Stimulated activated CD4-positive, alpha-beta T cell treated with anti-CD3 and anti-CD28 coated beads, Interleukin-15, amount 100 ng/mL, for 1 hour (primary cell): Measurements from ENCODE around the gene IL20RB.
"Not testable (repeated sequence)": the region's sequence is repeated elsewhere in the genome, so short reads cannot be mapped to it uniquely, and the experiment has no call there.

Source experiments
- DNase-seq, 2 donors: peaks; one replicate each; pipeline ENCODE4 v3.0.0-alpha.2; 2020; ENCODE audit warnings: low read depth in 1 of 2, low spot score in 1 of 2

Gene IL20RB

GRCh38 chr3:136943436-136943835 is 14.3 kb upstream of the IL20RB start:
- no peak for DNase-seq

- DNase-seq: no peak
These were observed 10.8 kb upstream of the IL20RB start for GRCh38 chr3:136946978-136947377.

GRCh38 chr3:136947477-136947876 is 10.3 kb upstream of the IL20RB start:
- no peak for DNase-seq

- DNase-seq: no peak
These were observed 8.6 kb upstream of the IL20RB start for GRCh38 chr3:136949146-136949545.

GRCh38 chr3:136949708-136950107 is 8.1 kb upstream of the IL20RB start:
- DNase-seq: no peak

GRCh38 chr3:136950623-136951022 is 7.2 kb upstream of the IL20RB start:
- no peak for DNase-seq

- DNase-seq: no peak
These were observed 5.5 kb upstream of the IL20RB start for GRCh38 chr3:136952292-136952691.

GRCh38 chr3:136954251-136954650 is 3.5 kb upstream of the IL20RB start:
- DNase-seq: no peak

GRCh38 chr3:136954980-136955780 is 2.6 kb upstream of the IL20RB start:
- DNase-seq: no peak

GRCh38 chr3:136955813-136956212 is 2.0 kb upstream of the IL20RB start:
- DNase-seq: no peak

- DNase-seq: no peak
These were observed 812 bp upstream of the IL20RB start for GRCh38 chr3:136956971-136957370.

GRCh38 chr3:136958939-136959338 is 1.2 kb downstream of the IL20RB start:
- no peak for DNase-seq

GRCh38 chr3:136959599-136959998 is 1.8 kb downstream of the IL20RB start:
- no peak for DNase-seq

GRCh38 chr3:136960838-136961836 is 3.4 kb downstream of the IL20RB start:
- DNase-seq: no peak

- no peak for DNase-seq
These were observed 5.1 kb downstream of the IL20RB start for GRCh38 chr3:136962927-136963326.

GRCh38 chr3:136969539-136969938 is 11.8 kb downstream of the IL20RB start:
- DNase-seq: not testable (repeated sequence)

- no peak for DNase-seq
These were observed 15.6 kb downstream of the IL20RB start for GRCh38 chr3:136973352-136973751.

GRCh38 chr3:136974670-136975069 is 16.9 kb downstream of the IL20RB start:
- no peak for DNase-seq

GRCh38 chr3:136979204-136979603 is 21.4 kb downstream of the IL20RB start:
- no peak for DNase-seq

GRCh38 chr3:136979684-136980083 is 21.9 kb downstream of the IL20RB start:
- no peak for DNase-seq

GRCh38 chr3:136982033-136982432 is 24.2 kb downstream of the IL20RB start:
- no peak for DNase-seq
